ENCODE data around the gene SCYGR8.

The SCYGR8 gene

GRCh38 chr2:227761740-227762476 lies 16.2 kb downstream of the SCYGR8 start:
- no peak for DNase-seq

- no peak for DNase-seq
These were observed 20.2 kb downstream of the SCYGR8 start for GRCh38 chr2:227765788-227766372.

GRCh38 chr2:227766373-227766883 lies 20.7 kb downstream of the SCYGR8 start:
- DNase-seq, result peak; percentile 59

GRCh38 chr2:227767830-227768229 lies 22.1 kb downstream of the SCYGR8 start:
- DNase-seq, result no peak

- DNase-seq, result no peak
These were observed 26.5 kb downstream of the SCYGR8 start for GRCh38 chr2:227772197-227772661.

- DNase-seq, result no peak
These were observed 27.2 kb downstream of the SCYGR8 start for GRCh38 chr2:227772932-227773331.

GRCh38 chr2:227774011-227774624 lies 28.4 kb downstream of the SCYGR8 start:
- DNase-seq, result peak; percentile 32

GRCh38 chr2:227774895-227775842 lies 29.5 kb downstream of the SCYGR8 start:
- DNase-seq, result no peak

GRCh38 chr2:227780981-227781615 lies 35.4 kb downstream of the SCYGR8 start:
- no peak for DNase-seq

GRCh38 chr2:227781841-227782240 lies 36.1 kb downstream of the SCYGR8 start:
- no peak for DNase-seq

GRCh38 chr2:227782804-227783203 lies 37.1 kb downstream of the SCYGR8 start:
- no peak for DNase-seq

GRCh38 chr2:227783404-227784138 lies 37.9 kb downstream of the SCYGR8 start:
- DNase-seq, result peak; percentile 43

GRCh38 chr2:227785293-227785692 lies 39.6 kb downstream of the SCYGR8 start:
- DNase-seq, result no peak

- no peak for DNase-seq
These were observed 42.9 kb downstream of the SCYGR8 start for GRCh38 chr2:227788561-227789018.

- DNase-seq, result no peak
These were observed 44.1 kb downstream of the SCYGR8 start for GRCh38 chr2:227789803-227790202.

GRCh38 chr2:227793148-227793712 lies 47.5 kb downstream of the SCYGR8 start:
- no peak for DNase-seq
